T-helper 2 cell treated with Interferon-gamma antibody and Interleukin-4, amounts not matched to agents 5 μg/mL and 100 μg/mL, for 36 hours (primary cell): ENCODE data around the gene SCGB1D4.
A peak's percentile ranks its signal among the peaks of the same experiment; 100 is the strongest.
"Not testable (repeated sequence)": the region's sequence is repeated elsewhere in the genome, so short reads cannot be mapped to it uniquely, and the experiment has no call there.

Source experiments
- DNase-seq: peaks from one replicate; pipeline ENCODE4 v3.0.0; 2021; ENCODE audit warnings: low spot score
- H3K27ac Mint-ChIP-seq: one replicate; pipeline ENCODE4 v1.8.0; 2021; ENCODE audit warnings: mild to moderate bottlenecking, mixed read lengths
- H3K27me3 Mint-ChIP-seq: one replicate; pipeline ENCODE4 v1.8.0; 2021; ENCODE audit warnings: low read depth, mixed read lengths
- H3K36me3 Mint-ChIP-seq: one replicate; pipeline ENCODE4 v1.8.0; 2021; ENCODE audit warnings: low read depth, mixed read lengths
- H3K4me1 Mint-ChIP-seq: one replicate; pipeline ENCODE4 v1.8.0; 2021; ENCODE audit warnings: low read depth, mixed read lengths
- H3K4me3 Mint-ChIP-seq: one replicate; pipeline ENCODE4 v1.8.0; 2022; ENCODE audit warnings: mild to moderate bottlenecking, moderate library complexity, mixed read lengths
- H3K9me3 Mint-ChIP-seq: one replicate; pipeline ENCODE4 v1.8.0; 2021; ENCODE audit warnings: mixed read lengths

Gene SCGB1D4, protein sequence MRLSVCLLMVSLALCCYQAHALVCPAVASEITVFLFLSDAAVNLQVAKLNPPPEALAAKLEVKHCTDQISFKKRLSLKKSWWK

DNA sequence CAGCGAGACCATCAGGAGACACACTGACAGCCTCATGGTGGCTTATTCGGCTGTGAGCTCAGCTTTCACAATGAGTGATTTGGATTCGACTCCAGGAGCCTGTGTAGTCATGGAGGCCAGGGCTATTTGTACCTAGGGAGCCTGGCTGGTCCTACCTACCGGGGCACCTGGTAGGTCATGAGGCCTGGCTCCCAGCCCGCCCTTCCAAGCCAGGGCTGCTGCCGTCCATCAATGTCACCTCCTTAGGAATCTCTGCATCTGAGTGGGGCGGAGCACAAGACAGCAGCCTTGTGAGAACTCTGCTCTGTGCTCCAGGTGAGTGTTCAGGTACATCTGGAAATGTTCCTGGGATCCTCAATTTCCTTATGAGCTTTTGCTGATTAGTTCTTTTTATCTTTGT, at the start of gene SCGB1D4:
Gene SCGB1D4, minus strand, starts transcription at position 101 of the 400 bp plus-strand sequence. Its CDS starts 65 bp downstream, at position 36.
- peaks cover 15% of the 10 kb centered on the region for H3K27me3 Mint-ChIP-seq
- H3K27ac Mint-ChIP-seq: no peak within 1 kb of the TSS
- no peak within 1 kb of the TSS for H3K4me3 Mint-ChIP-seq
- H3K4me1 Mint-ChIP-seq: no peaks in the 10 kb centered on the region
- no peaks in the 10 kb centered on the region for H3K36me3 Mint-ChIP-seq
- H3K9me3 Mint-ChIP-seq: no peaks in the 10 kb centered on the region
- no peak for DNase-seq

DNA sequence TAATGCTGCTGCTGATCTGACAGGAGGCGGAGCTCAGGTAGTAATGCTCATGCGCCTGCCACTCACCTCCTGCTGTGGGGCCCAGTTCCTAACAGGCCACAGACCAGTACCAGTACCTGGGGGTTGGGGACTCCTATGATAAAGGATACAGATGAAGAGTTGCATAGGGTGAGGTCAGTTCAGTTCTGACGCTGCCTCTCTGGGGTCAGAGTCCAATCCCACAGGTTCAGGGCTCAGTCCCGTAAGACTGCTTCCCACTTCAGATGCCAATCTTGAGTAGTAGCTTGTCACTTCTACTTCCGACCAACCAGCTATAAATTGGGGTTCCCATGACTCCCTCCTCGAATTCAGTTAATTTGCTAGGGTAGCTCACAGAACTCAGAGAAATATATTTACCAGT, 47.0 kb upstream of the SCGB1D4 start:
- Mint-ChIP-seq H3K27me3 (no peaks in the 10 kb centered on the region), H3K4me1 (no peaks in the 10 kb centered on the region), H3K9me3 (no peaks in the 10 kb centered on the region), H3K36me3 (no peaks in the 10 kb centered on the region), H3K27ac (no peak overlapping the region), H3K4me3 (no peak overlapping the region)
- DNase-seq: no peak

DNA sequence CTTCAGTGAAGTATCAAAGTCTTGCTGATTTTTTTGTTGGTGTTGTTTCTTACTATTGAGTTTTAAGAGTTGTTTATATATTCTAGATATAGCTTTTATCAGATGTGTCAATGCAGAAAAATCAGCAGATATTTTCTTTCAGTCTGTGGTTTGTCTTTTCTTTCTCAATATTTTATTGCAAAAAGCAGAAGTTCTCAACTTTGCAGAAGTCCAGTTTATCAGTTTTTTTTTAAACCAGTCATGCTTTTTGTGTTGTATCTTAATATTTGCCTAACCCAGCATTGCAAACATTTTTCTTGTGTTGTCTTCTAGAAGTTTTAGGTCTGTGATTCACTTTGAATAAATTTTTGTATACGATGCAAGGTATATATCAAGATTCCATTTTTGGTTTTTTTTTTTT, 45.3 kb upstream of the SCGB1D4 start:
- H3K4me1 Mint-ChIP-seq: no peaks in the 10 kb centered on the region
- no peaks in the 10 kb centered on the region for H3K36me3 Mint-ChIP-seq
- no peak for DNase-seq
- H3K27me3 Mint-ChIP-seq: no peaks in the 10 kb centered on the region
- H3K27ac Mint-ChIP-seq: no peak overlapping the region
- no peaks in the 10 kb centered on the region for H3K9me3 Mint-ChIP-seq
- no peak overlapping the region for H3K4me3 Mint-ChIP-seq

DNA sequence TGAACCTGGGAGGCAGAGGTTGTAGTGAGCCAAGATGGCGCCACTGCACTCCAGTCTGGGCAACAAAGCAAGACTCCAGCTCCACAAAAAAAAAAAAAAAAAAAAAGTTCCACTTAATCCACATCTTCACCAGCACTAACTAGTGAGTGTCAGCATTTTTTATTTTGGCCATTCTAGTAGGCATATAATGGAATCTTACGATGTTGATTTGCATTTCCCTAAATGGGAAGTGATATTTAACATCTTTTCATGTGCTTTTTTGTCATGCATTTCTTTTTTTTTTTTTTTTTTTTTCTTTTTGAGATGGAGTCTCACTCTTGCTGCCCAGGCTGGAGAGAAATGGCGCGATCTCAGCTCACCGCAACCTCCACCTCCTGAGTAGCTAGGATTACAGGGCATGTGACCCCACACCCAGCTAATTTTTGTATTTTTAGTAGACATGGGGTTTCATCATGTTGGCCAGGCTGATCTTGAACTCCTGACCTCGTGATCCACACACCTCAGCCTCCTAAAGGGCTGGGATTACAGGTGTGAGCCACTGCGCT, 44.8 kb upstream of the SCGB1D4 start:
- not testable (repeated sequence) for H3K4me3 Mint-ChIP-seq, DNase-seq, H3K9me3 Mint-ChIP-seq, H3K27ac Mint-ChIP-seq, H3K4me1 Mint-ChIP-seq, H3K36me3 Mint-ChIP-seq, H3K27me3 Mint-ChIP-seq

DNA sequence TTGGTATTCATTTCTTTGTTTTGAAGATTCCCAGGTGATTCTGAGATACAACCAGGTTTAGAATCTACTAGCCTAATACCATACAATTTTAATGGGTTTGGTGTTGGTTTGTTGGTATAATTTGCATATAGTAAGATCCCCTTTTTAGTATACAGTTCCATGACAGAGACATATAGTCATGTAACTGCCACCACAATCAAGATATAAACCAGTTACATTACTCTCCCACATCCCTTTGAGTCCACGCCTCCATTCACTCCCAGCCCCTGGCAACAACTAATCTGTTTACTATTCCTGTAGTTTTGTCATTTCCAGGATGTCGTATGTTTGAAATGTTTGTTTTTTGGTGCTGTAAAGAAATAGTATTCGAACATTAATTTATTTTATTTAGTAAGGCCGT, 42.7 kb upstream of the SCGB1D4 start:
- no peak for DNase-seq
- H3K36me3 Mint-ChIP-seq: no peaks in the 10 kb centered on the region

DNA sequence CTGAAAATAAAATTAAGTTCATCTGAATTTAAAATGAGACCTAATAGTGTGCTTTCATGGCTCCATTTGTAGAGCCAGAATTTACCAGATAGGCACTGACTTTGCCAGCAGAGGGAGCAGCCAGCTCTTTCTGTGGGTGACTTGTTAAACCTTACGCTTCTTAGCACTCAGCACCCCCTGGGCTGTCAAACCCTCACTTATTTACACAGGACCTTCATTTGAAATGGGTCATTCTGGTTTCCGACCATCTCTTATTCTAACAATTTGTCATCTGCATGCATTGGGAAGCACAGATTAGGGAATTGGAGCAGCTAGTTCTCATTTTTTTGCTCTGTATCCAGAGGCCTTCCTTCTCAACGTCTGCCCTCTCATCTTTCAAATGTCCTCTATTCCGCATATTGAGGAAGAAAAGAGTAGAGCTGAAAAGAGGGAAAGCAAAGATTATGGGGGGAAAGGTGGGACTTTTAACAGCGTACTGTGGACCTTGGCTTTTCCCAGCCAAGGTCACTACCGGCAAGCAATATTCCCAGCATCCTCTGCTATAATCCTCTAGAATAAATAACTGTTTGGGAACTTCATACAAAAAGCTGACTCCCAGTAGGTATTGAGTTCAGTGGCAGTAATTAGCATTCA, 41.5 kb upstream of the SCGB1D4 start:
- DNase-seq: peak; percentile 30
- H3K36me3 Mint-ChIP-seq: no peaks in the 10 kb centered on the region
- H3K4me3 Mint-ChIP-seq: no peak overlapping the region
- H3K27ac Mint-ChIP-seq: no peak overlapping the region
- no peaks in the 10 kb centered on the region for H3K9me3 Mint-ChIP-seq
- peaks cover 12% of the 10 kb centered on the region for H3K4me1 Mint-ChIP-seq
- H3K27me3 Mint-ChIP-seq: peaks cover 19% of the 10 kb centered on the region

More for the DNA sequence above, 42.7 kb upstream of the SCGB1D4 start:
- Mint-ChIP-seq H3K4me3 (no peak overlapping the region), H3K9me3 (no peaks in the 10 kb centered on the region), H3K27ac (no peak overlapping the region), H3K4me1 (peaks cover 10% of the 10 kb centered on the region), H3K27me3 (peaks cover 10% of the 10 kb centered on the region)

DNA sequence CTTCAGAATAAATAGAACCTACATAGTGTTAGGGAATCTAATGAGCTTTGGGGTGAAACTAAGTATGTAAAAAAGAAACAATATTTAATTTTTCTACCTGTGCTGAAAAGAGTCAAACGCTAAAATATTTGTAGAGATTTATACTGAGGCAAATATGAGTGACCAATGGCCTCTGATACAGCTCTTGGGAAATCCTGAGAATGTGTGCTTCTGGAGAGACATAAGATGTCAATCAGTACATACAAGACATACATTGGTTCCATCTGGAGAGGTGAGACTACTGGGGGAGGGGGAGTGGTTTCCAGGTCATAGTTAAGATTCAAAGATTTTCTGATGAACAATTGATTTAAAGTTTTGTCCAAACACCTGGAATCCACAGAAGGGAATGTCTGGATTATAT, 39.3 kb upstream of the SCGB1D4 start:
- Mint-ChIP-seq H3K36me3 (no peaks in the 10 kb centered on the region), H3K4me1 (peaks cover 12% of the 10 kb centered on the region), H3K27me3 (peaks cover 25% of the 10 kb centered on the region), H3K4me3 (peak overlapping the region; percentile 87), H3K9me3 (no peaks in the 10 kb centered on the region), H3K27ac (no peak overlapping the region)
- DNase-seq: no peak

DNA sequence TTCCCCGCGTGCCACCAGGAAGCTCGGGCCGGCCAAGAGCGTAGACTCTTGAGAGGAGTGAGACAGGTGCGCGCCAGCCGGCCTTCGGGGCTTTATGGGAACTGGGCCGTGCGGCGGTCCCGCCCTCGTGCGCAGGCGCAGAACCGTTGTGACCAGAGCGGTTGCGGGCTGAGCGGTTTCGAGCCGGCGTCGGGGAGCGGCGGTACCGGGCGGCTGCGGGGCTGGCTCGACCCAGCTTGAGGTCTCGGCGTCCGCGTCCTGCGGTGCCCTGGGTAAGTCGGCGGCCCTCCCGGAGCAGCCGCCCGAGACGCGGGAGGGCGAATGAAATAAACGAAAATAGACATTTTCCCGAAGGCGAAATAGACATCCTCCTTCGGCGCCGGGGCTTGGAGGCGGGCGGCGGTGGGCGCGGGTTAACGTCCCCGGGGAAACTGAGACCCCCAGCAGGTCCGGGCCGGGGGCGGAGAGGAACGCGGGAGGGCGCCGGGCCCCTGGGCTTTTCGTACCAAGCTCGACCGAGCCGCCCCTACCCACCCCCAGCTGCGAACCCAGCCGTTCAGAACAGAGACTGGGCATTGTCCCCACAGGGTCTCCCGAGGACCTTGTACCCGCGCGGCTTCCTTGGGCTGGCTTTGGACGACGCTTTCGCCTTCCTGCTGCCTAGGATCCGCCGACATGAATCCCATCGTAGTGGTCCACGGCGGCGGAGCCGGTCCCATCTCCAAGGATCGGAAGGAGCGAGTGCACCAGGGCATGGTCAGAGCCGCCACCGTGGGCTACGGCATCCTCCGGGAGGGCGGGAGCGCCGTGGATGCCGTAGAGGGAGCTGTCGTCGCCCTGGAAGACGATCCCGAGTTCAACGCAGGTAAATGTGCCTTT, 38.7 kb upstream of the SCGB1D4 start, which contains the start of gene ASRGL1:
Gene ASRGL1, plus strand, starts transcription at position 146 of the 879 bp plus-strand sequence. Its CDS starts 530 bp downstream, at position 676.
- Mint-ChIP-seq H3K36me3 (no peaks in the 10 kb centered on the region), H3K4me1 (peaks cover 12% of the 10 kb centered on the region)
- DNase-seq: peak; percentile 79

DNA sequence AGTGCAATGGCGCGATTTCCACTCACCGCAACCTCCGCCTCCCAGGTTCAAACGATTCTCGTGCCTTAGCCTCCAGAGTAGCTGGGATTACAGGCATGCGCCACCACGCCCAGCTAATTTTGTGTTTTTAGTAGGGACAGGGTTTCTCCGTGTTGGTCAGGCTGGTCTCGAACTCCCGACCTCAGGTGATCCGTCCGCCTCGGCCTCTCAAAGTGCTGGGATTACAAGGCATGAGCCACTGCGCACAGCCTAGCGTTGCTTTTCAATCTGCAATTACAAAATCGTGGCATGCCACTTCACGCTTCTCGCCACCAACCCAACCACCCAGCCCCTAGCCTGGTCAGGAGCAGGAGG, 38.1 kb upstream of the SCGB1D4 start:
- DNase-seq, H3K9me3 Mint-ChIP-seq, H3K36me3 Mint-ChIP-seq: not testable (repeated sequence)
- peak overlapping the region; percentile 87 for H3K4me3 Mint-ChIP-seq
- peaks cover 12% of the 10 kb centered on the region for H3K4me1 Mint-ChIP-seq
- peaks cover 29% of the 10 kb centered on the region for H3K27me3 Mint-ChIP-seq
- H3K27ac Mint-ChIP-seq: peak overlapping the region; percentile 53

More for the DNA sequence above, 38.7 kb upstream of the SCGB1D4 start, which contains the start of gene ASRGL1:
- peaks cover 27% of the 10 kb centered on the region for H3K27me3 Mint-ChIP-seq
- H3K9me3 Mint-ChIP-seq: no peaks in the 10 kb centered on the region
- peak within 1 kb of the TSS; percentile 53 for H3K27ac Mint-ChIP-seq
- H3K4me3 Mint-ChIP-seq: peak within 1 kb of the TSS; percentile 87

DNA sequence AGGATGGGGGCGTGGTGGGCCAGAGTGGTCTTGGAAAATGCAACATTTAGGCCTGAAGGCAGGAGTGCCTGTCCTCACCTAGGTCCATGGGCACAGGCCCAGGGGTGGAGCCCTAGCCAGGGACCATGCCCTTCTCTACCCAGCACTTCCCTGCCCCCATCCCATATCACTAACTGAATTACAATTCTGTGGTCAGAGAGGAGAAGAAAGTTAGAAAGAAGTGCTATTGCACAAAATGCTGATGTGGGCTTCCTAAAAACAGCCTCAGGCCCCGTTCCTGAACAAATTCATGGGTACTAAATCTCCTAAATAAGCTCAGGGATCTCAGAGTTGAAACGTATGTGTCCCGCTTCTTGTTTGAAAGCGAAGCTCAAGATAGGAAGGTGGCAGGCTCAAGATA, 34.9 kb upstream of the SCGB1D4 start:
- H3K27me3 Mint-ChIP-seq: peaks cover 43% of the 10 kb centered on the region
- H3K4me1 Mint-ChIP-seq: peaks cover 14% of the 10 kb centered on the region
- H3K4me3 Mint-ChIP-seq: no peak overlapping the region
- no peak for DNase-seq
- H3K9me3 Mint-ChIP-seq: no peaks in the 10 kb centered on the region
- H3K27ac Mint-ChIP-seq: no peak overlapping the region
- no peaks in the 10 kb centered on the region for H3K36me3 Mint-ChIP-seq

DNA sequence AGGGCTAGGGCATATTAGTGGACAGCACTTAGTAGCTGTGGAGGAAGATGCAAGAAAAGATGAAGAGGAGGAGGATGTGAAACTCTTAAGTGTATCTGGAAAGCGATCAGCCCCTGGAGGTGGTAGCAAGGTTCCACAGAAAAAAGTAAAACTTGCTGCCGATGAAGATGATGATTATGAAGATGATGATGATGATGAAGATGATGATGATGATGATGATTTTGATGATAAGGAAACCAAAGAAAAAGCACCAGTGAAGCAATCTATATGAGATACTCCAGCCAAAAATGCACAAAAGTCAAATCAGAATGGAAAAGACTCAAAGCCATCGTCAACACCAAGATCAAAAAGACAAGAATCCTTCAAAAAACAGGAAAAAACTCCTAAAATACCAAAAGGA, 32.4 kb upstream of the SCGB1D4 start:
- not testable (repeated sequence) for H3K4me1 Mint-ChIP-seq, H3K27ac Mint-ChIP-seq, H3K9me3 Mint-ChIP-seq

DNA sequence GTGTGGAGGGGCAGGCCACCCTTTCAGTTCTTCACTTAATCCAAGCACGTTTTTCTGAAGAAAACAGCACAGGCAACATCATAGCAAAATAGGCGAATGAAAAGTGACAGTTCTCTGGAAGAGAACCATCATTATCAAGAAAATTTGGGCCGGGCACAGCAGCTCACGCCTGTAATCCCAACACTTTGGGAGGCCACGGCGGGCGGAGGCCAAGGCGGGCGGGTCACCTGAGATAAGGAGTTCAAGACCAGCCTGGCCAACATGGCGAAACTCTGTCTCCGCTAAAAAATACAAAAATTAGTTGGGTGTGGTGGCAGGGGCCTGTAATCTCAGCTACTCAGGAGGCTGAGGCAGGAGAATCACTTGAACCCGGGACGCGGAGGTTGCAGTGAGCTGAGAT, 28.7 kb upstream of the SCGB1D4 start:
- not testable (repeated sequence) for H3K4me1 Mint-ChIP-seq, H3K4me3 Mint-ChIP-seq, H3K36me3 Mint-ChIP-seq, H3K27ac Mint-ChIP-seq, H3K9me3 Mint-ChIP-seq, DNase-seq
- H3K27me3 Mint-ChIP-seq: peaks cover 16% of the 10 kb centered on the region

More for the DNA sequence above, 32.4 kb upstream of the SCGB1D4 start:
- H3K36me3 Mint-ChIP-seq, H3K4me3 Mint-ChIP-seq, DNase-seq: not testable (repeated sequence)
- H3K27me3 Mint-ChIP-seq: peaks cover 30% of the 10 kb centered on the region

DNA sequence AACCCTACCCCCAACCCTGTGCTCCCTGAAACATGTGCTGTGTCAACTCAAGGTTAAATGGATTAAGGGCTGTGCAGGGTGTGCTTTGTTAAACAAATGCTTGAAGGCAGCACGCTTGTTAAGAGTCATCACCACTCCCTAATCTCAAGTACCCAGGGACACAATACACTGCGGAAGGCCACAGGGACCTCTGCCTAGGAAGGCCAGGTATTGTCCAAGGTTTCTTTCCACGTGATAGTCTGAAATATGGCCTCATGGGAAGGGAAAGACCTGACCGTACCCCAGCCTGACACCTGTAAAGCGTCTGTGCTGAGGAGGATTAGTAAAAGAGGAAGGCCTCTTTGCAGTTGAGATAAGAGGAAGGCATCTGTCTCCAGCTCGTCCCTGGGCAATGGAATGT, 27.8 kb upstream of the SCGB1D4 start:
- not testable (repeated sequence) for H3K9me3 Mint-ChIP-seq, H3K36me3 Mint-ChIP-seq, H3K27ac Mint-ChIP-seq, H3K4me1 Mint-ChIP-seq, H3K4me3 Mint-ChIP-seq, DNase-seq
- H3K27me3 Mint-ChIP-seq: peaks cover 11% of the 10 kb centered on the region

DNA sequence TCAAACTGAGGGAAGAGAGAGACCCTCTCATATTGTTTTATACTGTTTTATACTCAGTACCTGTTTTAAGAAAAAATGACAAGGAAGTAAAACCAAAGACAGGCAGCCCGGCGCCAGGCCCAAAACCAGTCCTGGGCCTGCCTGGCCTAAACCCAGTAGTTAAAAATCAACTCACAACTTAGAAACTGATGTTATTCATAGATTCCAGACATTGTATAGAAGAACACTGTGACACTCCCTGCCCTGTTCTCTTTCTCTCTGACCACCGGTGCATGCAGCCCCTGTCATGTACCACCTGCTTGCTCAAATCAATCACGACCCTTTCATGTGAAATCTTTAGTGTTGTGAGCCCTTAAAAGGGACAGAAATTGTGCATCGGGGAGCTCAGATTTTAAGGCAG, 26.9 kb upstream of the SCGB1D4 start:
- H3K9me3 Mint-ChIP-seq, DNase-seq, H3K4me3 Mint-ChIP-seq, H3K27me3 Mint-ChIP-seq, H3K4me1 Mint-ChIP-seq, H3K36me3 Mint-ChIP-seq, H3K27ac Mint-ChIP-seq: not testable (repeated sequence)
